Measurements from ENCODE around the gene DEDD2. TPM values are rescaled to one million over a fixed set of nuclear protein-coding genes. Genes with fewer than 3 reads are reported as not detected.

DEDD2 gene
- total RNA-seq, 1 experiment from 2014 or later: 32.7 TPM

DNA sequence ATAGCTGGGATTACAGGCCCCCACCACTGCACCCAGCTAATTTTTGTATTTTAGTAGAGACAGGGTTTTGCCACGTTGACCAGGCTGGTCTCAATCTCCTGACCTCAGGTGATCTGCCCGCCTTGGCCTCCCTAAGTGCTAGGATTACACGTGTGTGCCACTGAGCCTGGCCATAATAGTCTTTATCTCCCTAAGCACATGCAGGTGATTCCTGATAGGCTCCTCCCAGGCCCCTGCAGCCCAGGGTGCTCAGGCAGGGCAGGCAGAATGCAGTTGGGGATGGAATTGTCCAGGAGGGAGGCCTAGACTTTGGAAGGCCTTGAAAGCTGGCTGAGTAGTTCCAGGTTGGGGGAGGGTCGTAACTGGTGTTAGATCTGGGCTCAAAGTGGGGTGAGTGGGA lies 11.2 kb upstream of the DEDD2 start:
- H3K27ac ChIP-seq (ENCODE audit: low read depth, low read length): no peak overlapping the region
- RAD21 ChIA-PET (ENCODE audit: low non-redundant PET in 1 of 2, low total read pairs in 2 of 2, uncharacterized antibody in 2 of 2, unreplicated experiment in 2 of 2): no interaction called here
- no peaks in the 10 kb centered on the region for H3K9me2 ChIP-seq (ENCODE audit: insufficient read depth)
- H3K79me2 ChIP-seq (ENCODE audit: insufficient read depth, low read length): peaks cover 70% of the 10 kb centered on the region; the same call in 1 of the 2 replicates
- no peaks in the 10 kb centered on the region for H3K4me1 ChIP-seq (ENCODE audit: control insufficient read depth in 1 of 2, insufficient read depth in 2 of 2, low read length in 2 of 2)
- H4K20me1 ChIP-seq (ENCODE audit: insufficient read depth): no peaks in the 10 kb centered on the region
- no TSS peak for BruUV-seq (replicated peaks)
- no peaks in the 10 kb centered on the region for H3K9me3 ChIP-seq (ENCODE audit: control insufficient read depth in 1 of 2, insufficient read depth in 1 of 2, low read depth in 1 of 2, low read length in 2 of 2)
- H2AFZ ChIP-seq (ENCODE audit: low read depth, low read length, poor library complexity, severe bottlenecking): no peak overlapping the region
- H3K4me2 ChIP-seq (ENCODE audit: low read length): no peak overlapping the region
- no peak overlapping the region for H3K4me3 ChIP-seq (replicated peaks in 1 of 2; ENCODE audit: low read depth in 1 of 2, low read length in 2 of 2)
- TF ChIP-seq, protein P1, sequence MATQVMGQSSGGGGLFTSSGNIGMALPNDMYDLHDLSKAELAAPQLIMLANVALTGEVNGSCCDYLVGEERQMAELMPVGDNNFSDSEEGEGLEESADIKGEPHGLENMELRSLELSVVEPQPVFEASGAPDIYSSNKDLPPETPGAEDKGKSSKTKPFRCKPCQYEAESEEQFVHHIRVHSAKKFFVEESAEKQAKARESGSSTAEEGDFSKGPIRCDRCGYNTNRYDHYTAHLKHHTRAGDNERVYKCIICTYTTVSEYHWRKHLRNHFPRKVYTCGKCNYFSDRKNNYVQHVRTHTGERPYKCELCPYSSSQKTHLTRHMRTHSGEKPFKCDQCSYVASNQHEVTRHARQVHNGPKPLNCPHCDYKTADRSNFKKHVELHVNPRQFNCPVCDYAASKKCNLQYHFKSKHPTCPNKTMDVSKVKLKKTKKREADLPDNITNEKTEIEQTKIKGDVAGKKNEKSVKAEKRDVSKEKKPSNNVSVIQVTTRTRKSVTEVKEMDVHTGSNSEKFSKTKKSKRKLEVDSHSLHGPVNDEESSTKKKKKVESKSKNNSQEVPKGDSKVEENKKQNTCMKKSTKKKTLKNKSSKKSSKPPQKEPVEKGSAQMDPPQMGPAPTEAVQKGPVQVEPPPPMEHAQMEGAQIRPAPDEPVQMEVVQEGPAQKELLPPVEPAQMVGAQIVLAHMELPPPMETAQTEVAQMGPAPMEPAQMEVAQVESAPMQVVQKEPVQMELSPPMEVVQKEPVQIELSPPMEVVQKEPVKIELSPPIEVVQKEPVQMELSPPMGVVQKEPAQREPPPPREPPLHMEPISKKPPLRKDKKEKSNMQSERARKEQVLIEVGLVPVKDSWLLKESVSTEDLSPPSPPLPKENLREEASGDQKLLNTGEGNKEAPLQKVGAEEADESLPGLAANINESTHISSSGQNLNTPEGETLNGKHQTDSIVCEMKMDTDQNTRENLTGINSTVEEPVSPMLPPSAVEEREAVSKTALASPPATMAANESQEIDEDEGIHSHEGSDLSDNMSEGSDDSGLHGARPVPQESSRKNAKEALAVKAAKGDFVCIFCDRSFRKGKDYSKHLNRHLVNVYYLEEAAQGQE (IDR thresholded peaks at IDR 0.05; ENCODE audit: low read depth): no peak
- TF ChIP-seq SP1 (IDR thresholded peaks at IDR 0.05; ENCODE audit: low read depth) (no peak), POLR2AphosphoS5 (IDR thresholded peaks at IDR 0.05; ENCODE audit: low read depth, low read length) (no peak), CEBPB (IDR thresholded peaks at IDR 0.05; ENCODE audit: low read depth) (no peak)
- POLR2A ChIA-PET: interaction anchor here (0.8 kb wide), 1 partner anchor 21 kb away, joined by 3 read pairs; no protein-coding TSS in a partner anchor
- ATAC-seq: no peak
- peaks cover 29 to 51% of the 10 kb centered on the region in 2 experiments for H3K36me3 ChIP-seq (ENCODE audit: control insufficient read depth in 1 of 2, insufficient read depth in 2 of 2, low read length in 2 of 2)
- intact Hi-C loops (cut with micrococcal nuclease): no loop called here
- CTCF ChIA-PET: no interaction called here
- H3K27me3 ChIP-seq (ENCODE audit: insufficient read depth, low read length): no peaks in the 10 kb centered on the region
- DNase-seq (ENCODE audit: low read depth, low spot score): no peak
- H3K9ac ChIP-seq (ENCODE audit: low read length): no peak overlapping the region

DNA sequence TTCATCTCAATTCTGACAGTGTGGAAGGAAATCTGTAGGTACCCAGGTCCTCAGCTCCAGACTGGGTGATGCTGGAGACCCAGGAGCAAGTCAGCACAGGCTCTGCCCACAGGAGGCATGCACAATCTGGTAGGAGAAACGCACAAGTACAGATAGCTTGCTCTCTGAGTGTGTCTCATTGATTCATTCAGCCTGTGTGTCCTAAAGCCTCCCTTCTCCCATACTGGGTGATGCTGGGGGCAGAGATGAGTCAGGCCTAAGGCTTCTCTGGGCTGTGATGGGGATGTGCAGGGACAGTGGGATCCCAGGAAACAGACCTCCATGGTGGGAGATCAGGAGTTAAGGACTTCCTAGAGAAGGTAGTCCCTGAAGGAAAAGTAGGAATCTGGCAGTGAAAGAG lies 9.4 kb upstream of the DEDD2 start:
- Histone ChIP-seq H3K79me2 (ENCODE audit: insufficient read depth, low read length) (peaks cover 77% of the 10 kb centered on the region), H3K4me1 (ENCODE audit: control insufficient read depth in 1 of 2, insufficient read depth in 2 of 2, low read length in 2 of 2) (no peaks in the 10 kb centered on the region), H2AFZ (ENCODE audit: low read depth, low read length, poor library complexity, severe bottlenecking) (no peak overlapping the region), H3K27ac (ENCODE audit: low read depth, low read length) (no peak overlapping the region), H4K20me1 (ENCODE audit: insufficient read depth) (no peaks in the 10 kb centered on the region), H3K9me3 (ENCODE audit: control insufficient read depth in 1 of 2, insufficient read depth in 1 of 2, low read depth in 1 of 2, low read length in 2 of 2) (no peaks in the 10 kb centered on the region), H3K9me2 (ENCODE audit: insufficient read depth) (no peaks in the 10 kb centered on the region), H3K4me3 (replicated peaks in 1 of 2; ENCODE audit: low read depth in 1 of 2, low read length in 2 of 2) (no peak overlapping the region), H3K36me3 (ENCODE audit: control insufficient read depth in 1 of 2, insufficient read depth in 2 of 2, low read length in 2 of 2) (peaks cover 15 to 43% of the 10 kb centered on the region in 2 experiments), H3K9ac (ENCODE audit: low read length) (no peak overlapping the region), H3K27me3 (ENCODE audit: insufficient read depth, low read length) (no peaks in the 10 kb centered on the region), H3K4me2 (ENCODE audit: low read length) (no peak overlapping the region)
- RAD21 ChIA-PET (ENCODE audit: low non-redundant PET in 1 of 2, low total read pairs in 2 of 2, uncharacterized antibody in 2 of 2, unreplicated experiment in 2 of 2): no interaction called here
- intact Hi-C loops (cut with micrococcal nuclease): no loop called here
- POLR2A ChIA-PET: no interaction called here
- TF ChIP-seq, protein P2, sequence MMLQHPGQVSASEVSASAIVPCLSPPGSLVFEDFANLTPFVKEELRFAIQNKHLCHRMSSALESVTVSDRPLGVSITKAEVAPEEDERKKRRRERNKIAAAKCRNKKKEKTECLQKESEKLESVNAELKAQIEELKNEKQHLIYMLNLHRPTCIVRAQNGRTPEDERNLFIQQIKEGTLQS (IDR thresholded peaks at IDR 0.05): no peak
- TF ChIP-seq POLR2A (IDR thresholded peaks at IDR 0.05; ENCODE audit: borderline replicate concordance, extremely low read depth, insufficient read depth, insufficient read length): no peak
- TF ChIP-seq, protein P3, sequence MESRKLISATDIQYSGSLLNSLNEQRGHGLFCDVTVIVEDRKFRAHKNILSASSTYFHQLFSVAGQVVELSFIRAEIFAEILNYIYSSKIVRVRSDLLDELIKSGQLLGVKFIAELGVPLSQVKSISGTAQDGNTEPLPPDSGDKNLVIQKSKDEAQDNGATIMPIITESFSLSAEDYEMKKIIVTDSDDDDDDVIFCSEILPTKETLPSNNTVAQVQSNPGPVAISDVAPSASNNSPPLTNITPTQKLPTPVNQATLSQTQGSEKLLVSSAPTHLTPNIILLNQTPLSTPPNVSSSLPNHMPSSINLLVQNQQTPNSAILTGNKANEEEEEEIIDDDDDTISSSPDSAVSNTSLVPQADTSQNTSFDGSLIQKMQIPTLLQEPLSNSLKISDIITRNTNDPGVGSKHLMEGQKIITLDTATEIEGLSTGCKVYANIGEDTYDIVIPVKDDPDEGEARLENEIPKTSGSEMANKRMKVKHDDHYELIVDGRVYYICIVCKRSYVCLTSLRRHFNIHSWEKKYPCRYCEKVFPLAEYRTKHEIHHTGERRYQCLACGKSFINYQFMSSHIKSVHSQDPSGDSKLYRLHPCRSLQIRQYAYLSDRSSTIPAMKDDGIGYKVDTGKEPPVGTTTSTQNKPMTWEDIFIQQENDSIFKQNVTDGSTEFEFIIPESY (IDR thresholded peaks at IDR 0.05; ENCODE audit: extremely low read depth, insufficient replicate concordance, low read length): no peak
- CTCF ChIA-PET: no interaction called here
- no peak for DNase-seq (ENCODE audit: low read depth, low spot score)
- BruUV-seq (replicated peaks): no TSS peak
- ATAC-seq: no peak
